HEK293 (cell line): Measurements from ENCODE around the gene GPI.

Experiments
- CTCF ChIA-PET: fragments of 350-600 bp; formaldehyde crosslinking; extraction: SDS; loops from one replicate; lab custom pipeline; 2021; ENCODE audit warnings: antibody characterized with exemption; lab: Yijun Ruan, JAX
- POLR2A ChIA-PET: fragments of 300-600 bp; formaldehyde crosslinking; extraction: SDS; loops from one replicate; lab custom pipeline; 2020; ENCODE audit warnings: antibody characterized with exemption, inconsistent platforms; lab: Yijun Ruan, JAX
- H3K27ac ChIP-seq: fragments of 200-500 bp; sonication (Bioruptor generic); 2 replicates; pipeline ENCODE4 v1.5.1; 2014; ENCODE audit warnings: low read depth, low read length, control low read depth, inconsistent platforms; ENCODE audit errors: extremely low read depth
- H3K36me3 ChIP-seq, 2 experiments: fragments of 200-500 bp in 1 of 2; sonication (Bioruptor generic) in 1 of 2; 1 replicate in 1 of 2; 2 replicates in 1 of 2; pipeline ENCODE4 v1.5.1; 2014 to 2017; ENCODE audit warnings: inconsistent platforms in 2 of 2, low read length in 2 of 2; ENCODE audit not compliant: control insufficient read depth in 2 of 2, insufficient read depth in 1 of 2
- H3K4me1 ChIP-seq: fragments of 200-500 bp; sonication (Bioruptor generic); 2 replicates; pipeline ENCODE4 v1.5.1; 2014; ENCODE audit warnings: mild to moderate bottlenecking, low read length, inconsistent platforms; ENCODE audit not compliant: control insufficient read depth, insufficient read depth
- H3K4me3 ChIP-seq: 2 replicates; pipeline ENCODE4 v1.5.1; 2011; ENCODE audit warnings: low read depth, mild to moderate bottlenecking, control low read depth, low read length, moderate library complexity
- H3K9me3 ChIP-seq: fragments of 200-500 bp; sonication (Bioruptor generic); 2 replicates; pipeline ENCODE4 v1.5.1; 2014; ENCODE audit warnings: low read depth, low read length, inconsistent platforms; ENCODE audit not compliant: control insufficient read depth, insufficient read depth
- HIC1 ChIP-seq: fragments of 450-650 bp; formaldehyde crosslinking; IDR thresholded peaks from 2 replicates; pipeline ENCODE4 v1.5.1; 2016; ENCODE audit warnings: missing biosample characterization, missing genetic modification characterization
- IKZF3 ChIP-seq: fragments of 450-650 bp; IDR thresholded peaks from 2 replicates; pipeline ENCODE4 v1.5.0; 2018; ENCODE audit warnings: missing biosample characterization, mild to moderate bottlenecking, missing genetic modification characterization, moderate library complexity
- KLF7 ChIP-seq: fragments of 450-650 bp; formaldehyde crosslinking; IDR thresholded peaks from 2 replicates; pipeline ENCODE4 v1.5.1; 2016; ENCODE audit warnings: missing biosample characterization, missing genetic modification characterization, borderline replicate concordance
- KLF8 ChIP-seq: fragments of 450-650 bp; formaldehyde crosslinking; IDR thresholded peaks from 2 replicates; pipeline ENCODE4 v1.5.1; 2016; ENCODE audit warnings: missing biosample characterization, missing genetic modification characterization
- KLF9 ChIP-seq: fragments of 450-650 bp; formaldehyde crosslinking; IDR thresholded peaks from 2 replicates; pipeline ENCODE4 v1.5.1; 2016; ENCODE audit warnings: missing biosample characterization, missing genetic modification characterization, low read depth
- MZF1 ChIP-seq: fragments of 450-650 bp; formaldehyde crosslinking; IDR thresholded peaks from 2 replicates; pipeline ENCODE4 v1.5.1; 2017; ENCODE audit warnings: missing biosample characterization, missing genetic modification characterization, borderline replicate concordance
- PATZ1 ChIP-seq: fragments of 450-650 bp; formaldehyde crosslinking; IDR thresholded peaks from 2 replicates; pipeline ENCODE4 v1.5.1; 2016; ENCODE audit warnings: missing biosample characterization, missing genetic modification characterization
- SP7 ChIP-seq: fragments of 450-650 bp; formaldehyde crosslinking; IDR thresholded peaks from 2 replicates; pipeline ENCODE4 v1.5.1; 2016; ENCODE audit warnings: missing biosample characterization, missing genetic modification characterization
- TRIM28 ChIP-seq: IDR thresholded peaks from 2 replicates; pipeline ENCODE4 v1.6.1; 2011; ENCODE audit warnings: low read length, control low read depth, borderline replicate concordance
- YY2 ChIP-seq: fragments of 450-650 bp; formaldehyde crosslinking; IDR thresholded peaks from 2 replicates; pipeline ENCODE4 v1.5.1; 2016; ENCODE audit warnings: missing biosample characterization, missing genetic modification characterization
- ZBTB17 ChIP-seq: fragments of 450-650 bp; formaldehyde crosslinking; IDR thresholded peaks from 2 replicates; pipeline ENCODE4 v1.5.1; 2016; ENCODE audit warnings: missing biosample characterization, missing genetic modification characterization
- ZBTB44 ChIP-seq: fragments of 450-650 bp; IDR thresholded peaks from 2 replicates; pipeline ENCODE4 v1.5.1; 2018; ENCODE audit warnings: missing biosample characterization, mild to moderate bottlenecking, missing genetic modification characterization
- ZFP37 ChIP-seq: fragments of 450-650 bp; formaldehyde crosslinking; IDR thresholded peaks from 2 replicates; pipeline ENCODE4 v1.5.1; 2016; ENCODE audit warnings: missing biosample characterization, missing genetic modification characterization
- ZFP41 ChIP-seq: fragments of 450-650 bp; formaldehyde crosslinking; IDR thresholded peaks from 2 replicates; pipeline ENCODE4 v1.5.1; 2016; ENCODE audit warnings: missing biosample characterization, missing genetic modification characterization, borderline replicate concordance
- ZFP69B ChIP-seq: fragments of 450-650 bp; formaldehyde crosslinking; IDR thresholded peaks from 2 replicates; pipeline ENCODE4 v1.5.1; 2016; ENCODE audit warnings: missing biosample characterization, missing genetic modification characterization
- ZIC2 ChIP-seq: fragments of 450-650 bp; formaldehyde crosslinking; IDR thresholded peaks from 2 replicates; pipeline ENCODE4 v1.5.1; 2016; ENCODE audit warnings: missing biosample characterization, missing genetic modification characterization
- ZNF398 ChIP-seq: fragments of 450-650 bp; formaldehyde crosslinking; IDR thresholded peaks from 2 replicates; pipeline ENCODE4 v1.5.1; 2017; ENCODE audit warnings: missing biosample characterization, missing genetic modification characterization
- ZNF558 ChIP-seq: fragments of 450-650 bp; formaldehyde crosslinking; IDR thresholded peaks from 2 replicates; pipeline ENCODE4 v1.5.1; 2016; ENCODE audit warnings: missing biosample characterization, missing genetic modification characterization
- ZNF561 ChIP-seq: fragments of 450-650 bp; IDR thresholded peaks from 2 replicates; pipeline ENCODE4 v1.5.1; 2018; ENCODE audit warnings: missing biosample characterization, missing genetic modification characterization, borderline replicate concordance
- ZNF621 ChIP-seq: fragments of 450-650 bp; formaldehyde crosslinking; IDR thresholded peaks from 2 replicates; pipeline ENCODE4 v1.5.1; 2017; ENCODE audit warnings: missing biosample characterization, missing genetic modification characterization
- ZNF654 ChIP-seq: fragments of 450-650 bp; formaldehyde crosslinking; IDR thresholded peaks from 2 replicates; pipeline ENCODE4 v1.5.1; 2016; ENCODE audit warnings: low read depth, missing biosample characterization, missing genetic modification characterization
- ZNF660 ChIP-seq: fragments of 450-650 bp; IDR thresholded peaks from 2 replicates; pipeline ENCODE4 v1.5.1; 2018; ENCODE audit warnings: missing biosample characterization, mild to moderate bottlenecking, missing genetic modification characterization
- ZNF664 ChIP-seq: fragments of 450-650 bp; formaldehyde crosslinking; IDR thresholded peaks from 2 replicates; pipeline ENCODE4 v1.5.1; 2016; ENCODE audit warnings: missing biosample characterization, missing genetic modification characterization
- ZNF670 ChIP-seq: fragments of 450-650 bp; formaldehyde crosslinking; IDR thresholded peaks from 2 replicates; pipeline ENCODE4 v1.5.1; 2016; ENCODE audit warnings: missing biosample characterization, missing genetic modification characterization, low read depth
- ZSCAN16 ChIP-seq: fragments of 450-650 bp; formaldehyde crosslinking; IDR thresholded peaks from 2 replicates; pipeline ENCODE4 v1.5.1; 2016; ENCODE audit warnings: missing biosample characterization, missing genetic modification characterization

Gene GPI

GRCh38 chr19:34316741-34317301 is 48.2 kb upstream of the GPI start:
- TF ChIP-seq ZIC2 (tag by site-specific recombination) (peak; percentile 34; the same call in 1 of the 2 replicates), ZNF670 (no peak), ZNF621 (tag by site-specific recombination) (no peak), HIC1 (tag by site-specific recombination) (peak; percentile 60), YY2 (tag by site-specific recombination) (no peak), ZNF398 (tag by site-specific recombination) (peak; percentile 36; the same call in 1 of the 2 replicates)
- H3K4me3 ChIP-seq, result no peak overlapping the region
- POLR2A ChIA-PET, result interaction anchor here (0.5 to 1.3 kb wide), 4 partner anchors 14 to 155 kb away, joined by 3 to 4 read pairs (median 3); no protein-coding TSS in a partner anchor
- CTCF ChIA-PET, result interaction anchor here (0.6 to 3.1 kb wide), 8 partner anchors 11 to 1092 kb away, joined by 3 to 21 read pairs (median 4); no protein-coding TSS in a partner anchor
- peaks cover 30% of the 10 kb centered on the region for H3K4me1 ChIP-seq
- no peaks in the 10 kb centered on the region for H3K9me3 ChIP-seq
- H3K36me3 ChIP-seq, result peaks cover 11 to 26% of the 10 kb centered on the region in 2 experiments
- no peak overlapping the region; the same call in 1 of the 2 replicates for H3K27ac ChIP-seq

GRCh38 chr19:34317311-34317927 is 47.6 kb upstream of the GPI start:
- H3K36me3 ChIP-seq, result peaks cover 13 to 32% of the 10 kb centered on the region in 2 experiments
- CTCF ChIA-PET, result interaction anchor here (0.6 to 3.1 kb wide), 8 partner anchors 10 to 1091 kb away, joined by 3 to 21 read pairs (median 4); no protein-coding TSS in a partner anchor
- H3K4me1 ChIP-seq, result peaks cover 30% of the 10 kb centered on the region
- POLR2A ChIA-PET, result interaction anchor here (0.5 to 1.3 kb wide), 5 partner anchors 26 to 156 kb away, joined by 3 read pairs; no protein-coding TSS in a partner anchor
- H3K9me3 ChIP-seq, result no peaks in the 10 kb centered on the region
- H3K4me3 ChIP-seq, result no peak overlapping the region
- H3K27ac ChIP-seq, result peak overlapping the region; percentile 3; the same call in 1 of the 2 replicates
- TF ChIP-seq ZNF558, result peak; percentile 21; the same call in 1 of the 2 replicates
- TF ChIP-seq ZBTB44 (tag by site-specific recombination), result peak; percentile 46; the same call in 1 of the 2 replicates
- TF ChIP-seq ZBTB17 (tag by site-specific recombination), result peak; percentile 93
- TF ChIP-seq ZNF654 (tag by site-specific recombination), result peak; percentile 3; the same call in 1 of the 2 replicates
- TF ChIP-seq KLF7 (tag by site-specific recombination), result peak; percentile 57; the same call in 1 of the 2 replicates
- peak; percentile 87 for TF ChIP-seq ZNF660 (tag by site-specific recombination)
- peak; percentile 88 for TF ChIP-seq ZNF561 (tag by site-specific recombination)
- TF ChIP-seq KLF8, result peak; percentile 78
- peak; percentile 57; the same call in 1 of the 2 replicates for TF ChIP-seq IKZF3 (tag by site-specific recombination)
- peak; percentile 81; the same call in 1 of the 2 replicates for TF ChIP-seq MZF1 (tag by site-specific recombination)
- no peak for TF ChIP-seq ZSCAN16 (tag by site-specific recombination)
- TF ChIP-seq KLF9, result peak; percentile 59; the same call in 1 of the 2 replicates
- peak; percentile 77 for TF ChIP-seq SP7 (tag by site-specific recombination)
- peak; percentile 75; the same call in 1 of the 2 replicates for TF ChIP-seq ZFP37 (tag by site-specific recombination)
- peak; percentile 44; the same call in 1 of the 2 replicates for TF ChIP-seq PATZ1 (tag by site-specific recombination)
- TF ChIP-seq ZFP69B, result peak; percentile 43; the same call in 1 of the 2 replicates
- no peak for TF ChIP-seq ZFP41
- TF ChIP-seq TRIM28, result peak; percentile 72; the same call in 1 of the 2 replicates
- peak; percentile 59; the same call in 1 of the 2 replicates for TF ChIP-seq ZNF664 (tag by site-specific recombination)
